ACC112 (cell line): ENCODE data around the gene OSBPL8.

Experiments used
- H2AFZ ChIP-seq: fragments of 200-600 bp; sonication (generic); one replicate; pipeline ENCODE4 v1.6.0; 2017; ENCODE audit warnings: antibody characterized with exemption, low read length; ENCODE audit not compliant: unreplicated experiment
- H3K27ac ChIP-seq: fragments of 200-600 bp; sonication (generic); 2 replicates; pipeline ENCODE4 v1.5.1; 2014; ENCODE audit warnings: low read depth, mild to moderate bottlenecking, antibody characterized with exemption, low read length, moderate library complexity
- H3K27me3 ChIP-seq: fragments of 200-600 bp; sonication (generic); 2 replicates; pipeline ENCODE4 v1.6.1; 2014; ENCODE audit warnings: mild to moderate bottlenecking, antibody characterized with exemption, low read length, moderate library complexity, mixed read lengths; ENCODE audit not compliant: insufficient read depth
- H3K36me3 ChIP-seq: fragments of 200-600 bp; sonication (generic); 2 replicates; pipeline ENCODE4 v1.6.1; 2016; ENCODE audit warnings: mild to moderate bottlenecking, antibody characterized with exemption, low read length, moderate library complexity, mixed read lengths; ENCODE audit not compliant: insufficient read depth
- H3K4me1 ChIP-seq: fragments of 200-600 bp; sonication (generic); one replicate; pipeline ENCODE4 v1.6.1; 2016; ENCODE audit warnings: low read length, mixed read lengths; ENCODE audit not compliant: insufficient read depth, unreplicated experiment, control insufficient read depth
- H3K4me3 ChIP-seq: fragments of 200-600 bp; sonication (generic); 2 replicates; pipeline ENCODE4 v1.5.1; 2014; ENCODE audit warnings: mild to moderate bottlenecking, low read depth, low read length
- H3K79me2 ChIP-seq: fragments of 200-600 bp; sonication (generic); one replicate; pipeline ENCODE4 v1.6.0; 2016; ENCODE audit warnings: low read length; ENCODE audit not compliant: control insufficient read depth, unreplicated experiment, insufficient read depth

The OSBPL8 gene

DNA sequence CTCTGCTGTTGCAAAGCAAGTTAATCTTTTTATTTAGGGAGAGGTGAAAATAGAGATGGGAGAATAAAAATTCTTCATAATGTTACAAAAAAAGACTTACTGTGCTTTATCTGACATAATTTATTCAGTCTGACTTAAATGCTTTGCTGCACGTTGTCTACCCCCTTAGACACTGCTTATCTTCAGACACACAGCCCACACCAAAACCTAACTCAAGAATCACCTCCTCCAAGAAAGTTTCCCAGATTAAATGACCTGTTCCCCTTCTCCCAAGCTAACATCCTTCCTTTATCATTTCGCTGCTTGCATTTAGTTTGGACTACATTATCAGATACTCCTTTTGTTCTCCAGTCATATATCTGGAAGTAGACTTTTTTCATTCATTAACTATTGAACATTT, 3.8 kb downstream of the OSBPL8 start:
- Histone ChIP-seq H3K4me3 (0 out of 2 replicates have a peak overlapping the region, but pooled peaks have one; percentile 15), H3K79me2 (peaks cover 83% of the 10 kb centered on the region), H3K27me3 (no peaks in the 10 kb centered on the region), H3K27ac (no peak overlapping the region), H3K4me1 (peaks cover 35% of the 10 kb centered on the region), H3K36me3 (no peaks in the 10 kb centered on the region), H2AFZ (no peak overlapping the region)

DNA sequence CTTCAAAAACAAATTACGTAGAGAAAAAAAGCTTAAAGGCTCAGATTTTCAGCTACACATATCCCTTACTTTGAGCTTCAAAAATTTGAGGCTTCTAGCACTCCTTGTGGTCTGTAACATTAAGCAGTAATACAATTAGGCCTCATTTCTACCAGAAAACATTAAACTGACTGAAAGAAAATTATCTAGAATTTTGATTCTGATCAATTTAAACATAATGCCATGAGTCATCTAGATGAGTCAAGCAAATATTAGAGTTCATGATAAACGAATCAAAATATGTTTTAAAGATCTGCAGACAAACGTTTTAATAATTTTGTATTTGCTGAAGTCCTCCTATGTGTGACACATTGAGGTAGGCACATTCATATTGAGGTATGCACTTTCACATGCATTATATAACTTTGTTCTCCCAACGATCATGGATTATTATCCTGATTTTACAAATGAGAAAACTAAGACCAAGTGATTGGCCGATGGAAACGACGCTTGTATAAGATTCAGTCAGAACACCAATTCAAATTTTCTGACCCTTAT, 4.3 kb downstream of the OSBPL8 start:
- no peaks in the 10 kb centered on the region for H3K36me3 ChIP-seq
- no peaks in the 10 kb centered on the region for H3K27me3 ChIP-seq
- H3K4me1 ChIP-seq = peaks cover 35% of the 10 kb centered on the region
- H3K27ac ChIP-seq = peak overlapping the region; percentile 50
- H3K79me2 ChIP-seq = peaks cover 88% of the 10 kb centered on the region
- H3K4me3 ChIP-seq = peak overlapping the region; percentile 15; the same call in 1 of the 2 replicates
- H2AFZ ChIP-seq = no peak overlapping the region

DNA sequence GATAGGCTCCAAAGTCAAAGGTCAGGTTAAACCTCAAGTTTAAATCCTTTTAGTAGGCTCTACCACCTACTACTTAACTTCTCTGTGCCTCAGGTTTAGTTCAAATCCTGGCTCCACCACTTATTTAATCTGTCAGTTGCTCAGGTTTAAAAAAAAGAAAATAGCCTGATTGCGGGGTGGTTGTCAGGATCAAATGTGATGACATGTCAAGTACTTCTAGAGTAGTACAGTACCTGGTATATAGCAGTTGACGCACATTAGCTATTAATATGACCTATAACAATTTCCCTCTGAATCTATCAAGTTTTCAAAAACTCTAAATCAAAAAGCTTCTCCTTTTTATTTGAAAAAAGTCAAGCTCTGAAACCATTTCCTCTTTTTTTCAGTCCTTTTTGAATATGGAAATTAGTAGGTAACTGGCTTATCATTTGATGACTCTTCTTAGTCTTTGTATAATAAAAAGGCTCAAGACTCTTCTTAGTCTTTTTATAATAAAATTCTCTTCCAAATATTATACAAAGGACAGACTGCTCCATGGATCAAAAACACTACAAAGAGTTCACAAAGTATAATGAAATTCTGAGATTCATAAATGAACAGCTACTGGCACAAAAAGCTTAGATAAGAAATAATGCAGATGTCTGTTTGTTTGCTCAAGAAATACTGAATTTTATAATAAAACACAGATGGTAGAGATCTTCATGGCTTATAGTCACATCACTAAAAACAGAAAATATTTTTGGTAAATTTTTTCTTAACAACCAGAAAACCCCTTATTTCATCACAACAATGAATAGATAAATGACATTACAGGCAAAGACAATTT, 5.0 kb downstream of the OSBPL8 start:
- Histone ChIP-seq H3K4me3 (peak overlapping the region; percentile 15; the same call in 1 of the 2 replicates), H3K27me3 (no peaks in the 10 kb centered on the region), H3K79me2 (peaks cover 95% of the 10 kb centered on the region), H2AFZ (no peak overlapping the region), H3K4me1 (peaks cover 37% of the 10 kb centered on the region), H3K36me3 (no peaks in the 10 kb centered on the region), H3K27ac (peak overlapping the region; percentile 50)

DNA sequence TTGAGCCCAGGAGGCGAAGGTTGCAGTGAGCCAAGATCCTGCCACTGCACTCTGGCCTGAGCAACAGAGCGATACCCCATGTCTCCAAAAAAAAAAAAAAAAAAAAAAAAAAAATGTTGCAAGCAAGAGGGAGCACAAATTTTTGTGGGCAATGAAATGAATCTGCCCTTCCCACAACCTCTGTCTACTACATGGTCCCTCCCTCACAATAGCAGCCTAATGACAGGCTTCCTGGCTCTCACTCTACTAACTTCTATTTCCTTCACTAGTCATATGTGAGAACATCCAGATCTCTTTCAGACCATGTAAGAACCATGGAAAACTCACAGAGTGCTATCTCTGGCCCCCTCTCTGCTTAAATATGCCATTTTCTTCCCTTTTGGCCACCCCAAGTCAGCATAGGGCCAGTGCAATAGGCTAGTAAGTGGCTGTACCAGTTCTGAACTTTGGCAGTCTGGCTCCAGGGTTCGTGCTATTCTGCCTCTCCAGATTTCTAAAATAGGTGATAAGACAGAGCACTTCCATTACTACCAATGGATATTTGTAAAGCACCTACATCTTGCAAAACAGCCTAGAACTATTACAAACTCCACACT, 7.1 kb downstream of the OSBPL8 start:
- peaks cover 96% of the 10 kb centered on the region for H3K79me2 ChIP-seq
- H2AFZ ChIP-seq = no peak overlapping the region
- H3K27ac ChIP-seq = no peak overlapping the region

DNA sequence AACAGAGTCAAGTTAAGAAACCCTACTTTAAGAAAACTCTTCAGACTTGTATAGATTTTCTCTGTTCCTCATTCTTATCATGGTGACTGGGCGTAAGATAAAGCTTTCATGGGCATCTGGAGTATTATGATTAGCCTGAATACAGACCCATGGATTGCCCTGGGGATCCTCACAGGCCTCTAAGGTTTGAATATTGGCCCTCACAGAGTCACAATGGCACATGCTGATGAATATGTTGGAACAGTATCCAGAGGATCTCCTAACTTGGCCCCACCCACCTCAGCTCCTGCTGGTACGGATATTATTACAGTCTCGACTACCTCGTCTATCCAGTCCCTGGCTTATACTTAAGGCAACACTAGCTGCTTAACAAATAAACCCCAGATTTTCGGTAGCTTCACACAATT, 8.1 kb downstream of the OSBPL8 start:
- H3K36me3 ChIP-seq = no peaks in the 10 kb centered on the region
- peaks cover 96% of the 10 kb centered on the region for H3K79me2 ChIP-seq
- peaks cover 60% of the 10 kb centered on the region for H3K4me1 ChIP-seq
- no peak overlapping the region for H3K4me3 ChIP-seq
- H3K27ac ChIP-seq = no peak overlapping the region
- no peaks in the 10 kb centered on the region for H3K27me3 ChIP-seq
- no peak overlapping the region for H2AFZ ChIP-seq

More for the DNA sequence above, 7.1 kb downstream of the OSBPL8 start:
- no peaks in the 10 kb centered on the region for H3K27me3 ChIP-seq
- no peak overlapping the region for H3K4me3 ChIP-seq
- H3K4me1 ChIP-seq = peaks cover 55% of the 10 kb centered on the region
- H3K36me3 ChIP-seq = no peaks in the 10 kb centered on the region

DNA sequence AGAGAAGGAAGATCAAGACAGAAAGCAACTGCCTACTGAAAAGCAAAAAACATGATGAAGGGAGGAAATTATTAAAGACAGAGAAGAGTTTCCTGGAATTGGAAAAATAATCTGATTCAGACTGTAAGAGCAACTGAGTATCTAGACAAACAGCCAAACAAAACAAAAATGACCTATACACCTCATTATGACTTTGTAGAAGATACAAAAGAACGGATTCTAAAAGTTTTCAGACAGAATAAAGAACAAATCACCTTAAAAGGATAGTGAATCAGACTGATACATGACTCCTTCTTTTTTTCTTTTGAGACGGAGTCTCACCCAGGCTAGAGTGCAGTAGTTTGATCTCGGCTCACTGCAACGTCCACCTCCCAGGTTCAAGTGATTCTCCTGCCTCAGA, 10.4 kb downstream of the OSBPL8 start:
- H3K79me2 ChIP-seq = peaks cover 91% of the 10 kb centered on the region
- no peaks in the 10 kb centered on the region for H3K27me3 ChIP-seq
- H2AFZ ChIP-seq = peak overlapping the region; percentile 71
- no peaks in the 10 kb centered on the region for H3K36me3 ChIP-seq
- H3K27ac ChIP-seq = peak overlapping the region; percentile 79
- peak overlapping the region; percentile 64 for H3K4me3 ChIP-seq
- H3K4me1 ChIP-seq = peaks cover 38% of the 10 kb centered on the region

DNA sequence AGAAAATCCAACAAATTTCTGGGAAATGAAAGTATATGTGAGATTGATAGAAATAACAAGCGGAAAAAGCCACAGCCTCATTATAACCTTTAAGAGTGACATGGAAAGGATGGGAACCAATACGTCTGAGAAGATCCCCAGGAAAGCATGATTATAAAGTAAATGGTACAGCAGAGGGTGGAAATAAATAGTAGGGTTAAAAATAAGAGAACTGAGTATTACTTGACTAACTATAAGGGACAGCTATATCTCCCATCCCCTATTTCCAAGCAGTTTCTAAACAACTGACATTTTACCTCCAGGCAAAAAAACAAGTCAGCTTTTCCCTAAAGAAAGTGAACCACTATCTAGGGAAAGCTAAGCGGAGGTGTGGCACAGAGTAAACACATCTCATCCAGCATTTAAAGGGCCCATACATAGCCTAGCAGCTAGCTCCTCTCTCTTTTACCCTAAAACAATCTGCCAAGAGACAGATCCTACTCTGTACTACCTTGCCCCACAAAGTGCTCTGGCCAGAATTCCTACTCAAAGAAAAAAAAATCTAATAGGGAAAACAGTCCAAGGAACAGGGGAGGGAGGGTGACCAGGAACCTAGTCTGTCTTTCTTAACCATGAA, 11.2 kb downstream of the OSBPL8 start:
- Histone ChIP-seq H3K27ac (peak overlapping the region; percentile 79), H3K79me2 (peaks cover 88% of the 10 kb centered on the region), H2AFZ (no peak overlapping the region), H3K27me3 (no peaks in the 10 kb centered on the region), H3K4me1 (peaks cover 33% of the 10 kb centered on the region), H3K4me3 (peak overlapping the region; percentile 64), H3K36me3 (no peaks in the 10 kb centered on the region)

DNA sequence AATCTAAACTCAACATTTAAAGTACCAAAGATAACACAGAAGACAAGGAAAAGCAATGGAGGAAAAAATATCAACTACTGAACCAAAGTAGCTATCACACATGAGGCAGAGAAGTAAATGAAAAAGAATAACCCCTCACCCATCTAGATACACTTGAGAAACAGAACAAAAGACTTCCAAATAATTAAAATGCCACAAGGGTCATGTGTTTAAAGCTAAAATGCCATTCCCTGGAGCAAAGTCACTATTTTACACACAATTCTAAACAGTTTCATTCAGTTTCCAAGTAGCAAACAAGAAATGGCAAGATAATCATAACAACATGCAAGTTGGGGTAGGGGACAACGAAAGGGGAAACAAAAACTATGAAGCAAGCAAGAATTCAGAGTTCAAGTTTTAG, 12.0 kb downstream of the OSBPL8 start:
- Histone ChIP-seq H3K27ac (no peak overlapping the region), H3K36me3 (no peaks in the 10 kb centered on the region), H3K4me1 (peaks cover 29% of the 10 kb centered on the region), H3K27me3 (no peaks in the 10 kb centered on the region), H3K79me2 (peaks cover 87% of the 10 kb centered on the region), H2AFZ (no peak overlapping the region), H3K4me3 (no peak overlapping the region)

DNA sequence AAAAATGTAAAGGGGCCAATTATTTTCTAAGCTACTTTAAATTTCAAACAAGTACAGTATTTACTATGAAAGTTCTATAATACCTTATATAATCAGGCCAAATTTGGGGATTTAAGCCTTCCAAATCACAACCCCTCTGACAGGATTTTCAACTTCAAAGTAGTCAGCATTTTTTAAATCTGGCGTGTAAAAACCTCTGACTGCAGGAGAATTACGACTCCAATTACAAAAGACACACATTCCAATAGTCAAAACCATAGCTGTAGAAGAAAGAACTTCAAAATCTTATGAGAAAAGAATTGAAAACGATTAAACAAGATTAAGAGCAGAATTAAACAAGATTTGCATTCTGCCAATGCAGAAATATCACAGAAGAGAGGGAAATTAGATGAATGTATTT, 12.7 kb downstream of the OSBPL8 start:
- H2AFZ ChIP-seq = no peak overlapping the region
- no peak overlapping the region for H3K4me3 ChIP-seq
- H3K36me3 ChIP-seq = no peaks in the 10 kb centered on the region
- peaks cover 29% of the 10 kb centered on the region for H3K4me1 ChIP-seq
- no peaks in the 10 kb centered on the region for H3K27me3 ChIP-seq
- peaks cover 85% of the 10 kb centered on the region for H3K79me2 ChIP-seq
- no peak overlapping the region for H3K27ac ChIP-seq

DNA sequence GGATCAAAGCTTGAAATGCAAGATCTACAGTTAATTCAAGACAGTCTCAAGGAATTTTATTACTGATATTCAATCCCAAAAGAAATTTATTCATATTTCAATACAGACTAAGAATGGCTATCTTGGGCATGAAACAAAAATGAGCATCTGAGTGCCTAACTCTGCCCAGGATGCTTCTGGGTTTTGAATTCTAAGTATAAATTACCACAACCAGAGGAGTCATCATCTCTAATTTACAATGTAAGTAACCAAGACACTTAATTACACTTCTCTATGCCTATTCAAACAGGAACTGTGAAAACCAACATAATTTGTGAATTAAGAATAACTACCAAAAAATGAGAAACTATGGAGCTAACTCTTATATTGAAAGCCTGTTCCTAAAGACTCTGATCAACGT, 14.1 kb downstream of the OSBPL8 start:
- H3K27me3 ChIP-seq = no peaks in the 10 kb centered on the region
- H3K36me3 ChIP-seq = no peaks in the 10 kb centered on the region
- no peak overlapping the region for H2AFZ ChIP-seq
- H3K4me1 ChIP-seq = peaks cover 29% of the 10 kb centered on the region
- H3K4me3 ChIP-seq = no peak overlapping the region
- no peak overlapping the region for H3K27ac ChIP-seq
- peaks cover 76% of the 10 kb centered on the region for H3K79me2 ChIP-seq
